Medulla oblongata (tissue), 1 donor: Measurements from ENCODE around the gene NOL12.
"Not testable (repeated sequence)": the region's sequence is repeated elsewhere in the genome, so short reads cannot be mapped to it uniquely, and the experiment has no call there.

Experiments
- DNase-seq: peaks from one replicate; pipeline ENCODE4 v3.0.0-alpha.2; 2015; ENCODE audit errors: extremely low spot score

Gene NOL12

DNA sequence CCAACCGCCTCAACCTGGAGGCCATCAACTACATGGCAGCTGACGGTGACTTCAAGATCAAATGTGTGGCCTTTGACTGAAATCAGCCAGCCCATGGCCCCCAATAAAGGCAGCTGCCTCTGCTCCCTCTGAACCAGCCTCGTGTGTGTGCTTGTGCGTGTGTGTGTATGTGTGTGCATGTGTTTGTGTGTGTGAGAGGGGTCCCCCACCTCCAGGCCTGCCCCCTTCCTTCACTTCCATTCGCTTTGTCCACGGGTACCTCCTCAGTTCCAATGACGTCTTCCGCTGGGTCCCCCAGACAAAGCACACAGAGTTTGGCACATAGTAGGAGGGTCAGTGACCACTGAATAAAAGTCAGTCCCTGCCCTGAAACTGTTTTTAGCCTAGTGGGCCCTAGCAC, 6.5 kb upstream of the NOL12 start:
- no peak for DNase-seq

DNA sequence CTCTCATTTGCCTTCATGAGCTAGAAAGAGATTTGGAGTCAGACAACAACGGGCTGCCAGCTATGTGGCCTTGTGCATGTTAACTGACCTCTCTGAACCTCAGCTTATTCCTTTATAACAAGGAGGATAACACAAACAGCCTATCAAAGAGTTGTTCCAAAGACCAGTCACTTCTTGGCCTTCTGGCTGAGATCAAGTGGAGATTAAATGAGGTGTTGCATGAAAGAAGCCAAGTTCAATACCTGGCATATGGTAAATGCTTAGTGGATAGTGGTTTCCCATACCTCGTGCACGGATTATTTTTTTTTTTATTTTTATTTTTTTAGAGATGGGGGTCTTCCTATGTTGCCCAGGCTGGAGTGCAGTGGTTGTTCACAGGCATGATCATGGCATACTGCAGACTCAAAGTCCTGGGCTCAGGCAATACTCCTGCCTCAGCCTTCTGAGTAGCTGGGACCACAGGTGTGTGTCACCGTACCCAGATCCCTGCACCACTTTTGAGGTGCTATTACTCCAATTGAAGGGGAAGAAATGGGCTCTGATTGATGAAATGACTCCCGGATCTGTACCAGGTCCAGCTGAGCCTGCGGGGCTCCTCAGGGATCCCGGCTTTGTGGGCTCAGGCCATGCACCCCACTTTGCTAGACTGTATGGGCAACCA, 5.8 kb upstream of the NOL12 start:
- no peak for DNase-seq

DNA sequence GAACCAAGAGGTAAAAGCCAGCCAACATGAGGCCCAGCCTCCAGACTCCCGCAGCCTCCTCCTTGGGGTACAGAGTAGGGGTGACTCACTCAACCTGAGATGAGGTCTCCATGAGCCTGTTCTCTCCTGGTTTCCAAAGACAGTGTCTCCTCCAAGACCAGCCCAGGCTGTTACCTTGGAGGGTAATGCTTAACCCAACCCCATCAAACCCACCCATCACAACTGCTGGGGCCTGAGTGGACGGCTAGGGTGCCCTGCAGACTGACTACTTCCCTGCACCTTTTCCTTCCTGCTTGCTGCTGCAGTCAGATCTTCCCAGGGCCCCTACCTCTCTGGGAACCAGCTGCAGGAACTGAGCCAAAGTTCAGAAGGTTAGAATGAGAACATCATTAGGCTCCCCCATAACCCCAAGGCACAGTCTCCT, 5.1 kb upstream of the NOL12 start:
- no peak for DNase-seq

DNA sequence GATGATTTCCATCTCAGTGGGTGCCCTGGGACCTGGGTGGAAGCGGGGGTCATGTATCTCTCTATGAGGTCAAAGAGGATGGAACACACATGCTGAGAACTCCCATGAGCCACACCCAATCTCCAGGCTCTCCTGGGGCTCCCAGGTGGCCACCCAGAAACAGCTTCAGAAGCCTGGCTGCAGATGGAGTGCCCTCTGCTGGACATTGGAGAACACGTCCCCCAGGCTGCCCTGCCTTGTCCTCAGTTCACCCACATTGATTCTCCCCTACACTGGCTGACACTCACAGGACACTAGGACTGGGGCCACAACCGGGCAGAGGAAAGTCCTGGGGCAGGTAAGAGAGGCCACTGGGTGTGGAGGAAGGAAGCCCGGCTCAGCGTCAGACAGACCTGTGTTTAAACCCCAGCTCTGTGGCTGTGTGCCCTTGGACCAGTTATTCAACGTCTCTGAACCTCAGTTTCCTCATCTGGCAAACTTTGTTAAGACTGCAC, 4.5 kb upstream of the NOL12 start:
- DNase-seq, result peak; percentile 81

DNA sequence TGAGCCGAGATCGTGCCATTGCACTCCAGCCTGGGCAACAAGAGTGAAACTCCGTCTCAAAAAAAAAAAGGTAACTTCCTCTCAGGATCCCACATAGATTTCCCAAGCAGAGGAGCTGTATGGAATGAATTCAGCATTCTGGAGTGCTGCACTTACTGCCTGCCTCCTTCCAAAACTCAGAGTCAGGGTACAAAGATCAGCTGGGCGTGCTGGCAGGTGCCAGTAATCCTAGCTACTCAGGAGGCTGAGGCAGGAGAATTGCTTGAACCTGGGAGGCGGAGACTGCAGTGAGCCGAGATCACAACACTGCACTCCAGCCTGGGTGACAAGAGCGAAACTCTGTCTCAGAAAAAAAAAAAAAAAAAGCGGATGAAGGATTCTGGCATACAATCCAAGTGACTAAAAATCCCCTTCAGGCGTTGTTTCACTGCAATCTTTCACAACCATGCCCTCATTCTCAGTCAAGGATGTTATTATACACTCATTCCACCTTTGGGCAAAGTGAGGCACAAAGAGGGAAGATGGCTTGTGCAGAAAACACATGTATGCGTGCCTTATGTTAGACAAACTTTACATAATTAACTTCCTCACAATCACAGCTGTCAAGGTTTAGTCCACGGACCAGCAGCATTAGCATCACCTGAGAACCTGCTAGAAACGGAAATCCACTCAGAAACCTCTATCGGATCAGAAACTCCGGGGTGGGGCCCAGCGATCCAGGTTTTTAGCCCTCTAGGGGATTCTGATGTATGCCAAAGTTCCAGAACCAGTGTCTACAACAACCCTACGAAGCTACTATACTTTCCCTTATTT, 1.1 kb upstream of the NOL12 start:
- DNase-seq, result no peak

DNA sequence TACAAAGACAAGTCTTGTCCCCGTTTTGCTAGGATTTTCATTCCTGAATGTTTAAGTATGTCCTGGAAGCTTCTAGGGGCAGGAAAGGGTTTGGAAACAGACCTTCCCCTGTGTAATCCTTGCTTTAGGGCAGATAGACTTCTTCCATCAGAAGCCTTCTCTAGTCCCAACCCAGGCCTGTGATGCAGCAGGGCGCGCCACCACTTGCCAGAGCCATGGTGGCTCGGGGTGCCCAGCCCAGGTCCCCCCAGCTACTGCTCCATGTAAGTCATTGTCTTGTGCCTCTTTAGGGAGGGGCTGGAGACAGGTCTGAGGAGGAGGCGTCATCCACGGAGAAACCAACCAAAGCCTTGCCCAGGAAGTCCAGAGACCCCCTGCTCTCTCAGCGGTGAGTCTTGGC, 4.3 kb downstream of the NOL12 start:
- DNase-seq, result no peak

DNA sequence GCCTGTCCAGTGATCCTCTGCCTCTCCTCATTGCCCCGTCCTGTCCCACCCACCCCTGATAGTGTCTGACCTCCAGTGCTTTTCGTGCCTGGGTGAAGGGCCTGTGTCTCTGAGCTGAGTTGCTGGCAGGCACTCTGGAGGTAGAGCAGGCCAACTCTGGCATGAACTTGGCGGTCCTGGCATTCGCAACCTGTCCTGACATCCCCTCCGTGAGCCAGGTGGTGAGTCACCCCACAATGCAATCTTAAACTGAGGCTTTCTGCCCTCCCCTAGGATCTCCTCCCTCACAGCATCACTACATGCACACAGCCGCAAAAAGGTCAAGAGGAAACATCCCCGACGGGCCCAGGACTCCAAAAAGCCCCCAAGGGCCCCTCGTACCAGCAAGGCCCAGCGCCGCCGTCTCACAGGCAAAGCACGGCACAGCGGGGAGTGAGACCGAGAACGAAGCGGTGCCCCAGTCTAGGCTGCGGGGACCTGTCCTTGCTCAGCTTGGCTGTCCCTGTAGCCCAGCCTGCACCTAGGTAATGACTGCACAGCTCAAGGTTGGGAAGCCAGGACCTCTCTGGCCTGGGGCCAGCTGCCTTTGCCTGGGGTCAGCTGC, 4.9 kb downstream of the NOL12 start:
- DNase-seq, result no peak

DNA sequence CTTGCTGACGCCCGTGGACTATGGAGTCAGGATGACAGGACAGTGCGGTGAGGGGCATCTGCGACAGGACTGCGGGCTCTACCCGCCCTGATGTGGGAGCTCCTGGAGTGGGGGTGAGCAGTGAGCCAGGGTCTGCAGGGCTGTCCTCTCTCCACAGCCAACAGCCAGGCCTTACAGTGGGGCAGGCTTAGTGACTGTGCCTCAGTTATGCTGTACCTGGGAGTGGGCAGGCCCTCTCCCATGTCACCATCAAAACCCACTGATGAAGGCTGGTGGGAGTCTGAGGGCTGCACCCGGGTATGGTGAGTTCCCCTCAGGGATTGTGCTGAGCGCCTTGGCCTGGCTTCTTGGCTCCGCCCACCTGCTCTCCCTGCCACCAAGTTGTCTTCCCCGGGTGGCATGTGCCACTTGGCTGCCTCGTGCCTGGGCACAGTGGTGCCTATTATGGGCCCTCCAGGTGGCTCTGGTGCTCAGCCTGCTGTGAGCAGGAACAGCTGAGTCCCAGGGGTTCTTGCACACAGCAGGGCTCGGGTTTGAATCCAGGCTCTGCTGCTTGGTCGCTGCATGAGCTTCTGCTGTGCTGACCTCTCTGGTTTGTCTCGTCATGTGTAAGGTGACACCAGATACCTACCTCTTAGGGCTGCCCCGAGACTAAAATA, 6.6 kb downstream of the NOL12 start:
- DNase-seq, result no peak

DNA sequence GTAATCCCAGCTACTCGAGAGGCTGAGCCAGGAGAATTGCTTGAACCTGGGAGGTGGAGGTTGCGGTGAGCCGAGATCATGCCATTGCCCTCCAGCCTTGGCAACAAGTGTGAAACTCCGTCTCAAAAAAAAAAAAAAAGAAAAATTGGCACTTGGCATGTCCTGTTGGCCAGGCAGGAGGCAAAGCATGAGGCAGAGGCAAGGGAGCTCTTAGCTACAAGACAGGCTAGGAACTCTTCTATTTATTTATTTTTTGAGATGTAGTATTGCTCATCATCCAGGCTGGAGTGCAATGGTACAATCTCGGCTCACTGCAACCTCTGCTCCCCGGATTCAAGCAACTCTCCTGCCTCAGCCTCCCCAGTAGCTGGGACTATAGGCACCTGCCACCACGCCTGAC, 8.0 kb downstream of the NOL12 start:
- DNase-seq, result not testable (repeated sequence)

DNA sequence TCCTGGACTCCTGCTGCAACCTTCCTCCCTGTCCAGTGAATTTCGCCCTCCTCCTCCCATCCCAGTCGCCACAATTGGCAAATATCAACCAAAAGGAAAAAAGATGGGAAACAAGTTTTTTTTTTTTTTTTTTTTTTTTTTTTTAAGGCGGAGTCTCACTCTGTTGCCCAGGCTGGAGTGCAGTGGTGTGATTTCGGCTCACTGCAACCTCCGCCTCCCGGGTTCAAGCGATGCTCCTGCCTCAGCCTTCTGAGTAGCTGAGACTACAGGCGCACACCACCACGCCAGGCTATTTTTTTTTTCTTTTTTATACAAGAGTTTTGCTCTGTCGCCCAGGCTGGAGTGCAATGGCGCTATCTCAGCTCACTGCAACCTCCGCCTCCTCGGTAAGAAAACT, 10.1 kb downstream of the NOL12 start:
- not testable (repeated sequence) for DNase-seq

DNA sequence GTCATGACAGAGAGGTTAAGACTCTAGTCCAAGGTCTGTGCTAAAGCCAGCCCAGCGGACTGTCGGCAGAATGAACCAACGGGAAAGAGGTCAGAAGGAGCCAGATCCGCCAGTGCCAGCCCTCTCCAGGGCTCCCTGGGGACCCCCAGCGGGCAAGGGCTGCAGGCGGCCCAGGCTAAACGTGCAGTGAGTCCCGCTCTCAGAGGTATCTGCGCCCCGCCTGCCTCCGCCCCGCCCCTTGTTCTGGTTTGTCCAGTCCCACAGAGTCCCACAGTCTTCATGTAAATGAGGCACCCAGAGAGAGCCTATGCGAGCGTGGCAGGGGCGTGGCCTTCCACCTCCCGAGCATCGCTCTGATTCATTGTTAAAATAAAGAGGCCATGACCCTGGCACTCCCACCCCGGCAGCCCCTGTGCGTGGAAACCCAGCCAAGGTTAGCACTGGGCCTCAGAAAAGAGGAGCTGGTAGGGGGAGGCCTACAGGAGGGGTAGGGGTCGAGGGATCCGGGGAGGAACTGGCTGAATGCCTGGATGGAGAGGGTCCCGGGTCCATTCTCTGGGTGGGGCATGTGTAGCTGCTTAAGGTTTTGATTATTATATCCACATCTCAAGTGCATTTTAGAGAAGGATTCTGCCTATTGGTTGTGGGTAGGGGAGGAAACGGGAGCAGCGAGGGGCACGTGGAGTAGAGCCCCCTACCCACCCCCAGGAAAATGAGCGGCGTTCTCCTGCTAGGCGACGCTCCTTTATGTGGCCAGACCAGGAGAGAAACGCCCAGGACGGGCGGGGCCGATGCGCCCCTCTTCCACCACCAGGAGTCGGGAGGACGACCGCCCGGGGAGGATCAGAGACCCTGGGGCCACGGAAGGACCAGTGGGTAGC, 10.8 kb downstream of the NOL12 start, which contains the start of gene TRIOBP:
TRIOBP (plus strand) TSS at position 392 of the 881 bp plus-strand sequence. CDS start 4,318 bp downstream, outside the sequence.
- peak; percentile 69 for DNase-seq

DNA sequence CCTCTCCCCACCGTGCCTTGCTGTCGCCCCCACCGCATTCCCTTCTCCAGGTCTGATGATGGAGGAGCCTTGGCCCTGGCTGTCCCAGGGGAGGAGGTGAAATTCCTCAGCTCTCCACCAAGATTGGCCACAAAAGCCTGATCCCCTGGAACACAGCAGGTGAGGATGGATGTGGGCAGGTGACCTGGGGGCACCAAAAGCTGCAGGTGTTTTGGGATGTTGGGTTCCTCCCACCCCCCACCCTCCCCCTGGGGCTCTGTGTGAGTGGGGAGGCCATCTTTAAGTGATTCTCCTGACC, 11.3 kb downstream of the NOL12 start:
- no peak for DNase-seq

DNA sequence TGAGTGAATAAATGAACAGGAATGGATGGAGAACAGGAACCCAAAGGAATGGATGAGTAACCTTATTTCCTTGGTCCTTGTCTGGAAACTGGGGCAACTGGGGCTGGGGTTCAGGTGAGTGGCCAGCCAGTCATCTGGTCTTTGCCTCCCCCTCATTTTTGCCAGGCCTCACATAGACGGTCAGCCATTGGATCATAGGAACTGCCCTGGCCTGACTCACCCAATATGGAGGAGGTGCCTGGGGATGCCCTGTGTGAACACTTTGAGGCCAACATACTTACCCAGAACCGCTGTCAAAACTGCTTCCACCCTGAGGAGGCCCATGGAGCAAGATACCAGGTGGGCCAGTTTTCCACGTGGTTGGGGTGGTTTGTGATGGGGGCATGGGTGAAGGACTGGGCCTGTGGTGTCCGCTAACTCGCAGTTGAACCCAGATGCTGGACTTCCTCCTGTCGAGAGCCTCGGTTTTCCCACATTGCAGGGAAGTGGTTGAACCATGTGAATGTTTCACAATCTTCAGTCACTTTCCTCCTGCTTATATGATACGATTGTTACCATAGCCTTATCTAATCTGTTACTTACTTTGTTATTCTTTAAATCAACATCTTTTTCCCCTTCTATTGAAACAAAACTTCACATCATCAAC, 15.1 kb downstream of the NOL12 start:
- DNase-seq, result peak; percentile 75

DNA sequence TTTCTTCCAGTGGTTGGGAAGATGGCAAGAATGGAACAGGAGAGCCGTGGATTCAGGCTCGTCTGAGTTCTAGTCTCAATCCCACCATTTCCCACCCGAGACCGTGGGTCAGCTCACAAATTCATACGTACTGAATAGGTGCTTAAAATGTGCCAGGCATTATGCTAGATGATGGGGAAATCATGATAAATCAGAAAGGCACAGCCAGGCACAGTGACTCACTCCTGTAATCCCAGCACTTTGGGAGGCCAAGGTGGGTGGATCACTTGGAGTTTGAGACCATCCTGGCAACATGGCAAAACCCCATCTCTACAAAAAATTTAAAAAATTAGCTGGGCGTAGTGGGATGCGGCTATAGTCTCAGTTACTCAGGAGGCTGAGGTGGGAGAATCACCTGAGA, 17.8 kb downstream of the NOL12 start:
- DNase-seq, result no peak

DNA sequence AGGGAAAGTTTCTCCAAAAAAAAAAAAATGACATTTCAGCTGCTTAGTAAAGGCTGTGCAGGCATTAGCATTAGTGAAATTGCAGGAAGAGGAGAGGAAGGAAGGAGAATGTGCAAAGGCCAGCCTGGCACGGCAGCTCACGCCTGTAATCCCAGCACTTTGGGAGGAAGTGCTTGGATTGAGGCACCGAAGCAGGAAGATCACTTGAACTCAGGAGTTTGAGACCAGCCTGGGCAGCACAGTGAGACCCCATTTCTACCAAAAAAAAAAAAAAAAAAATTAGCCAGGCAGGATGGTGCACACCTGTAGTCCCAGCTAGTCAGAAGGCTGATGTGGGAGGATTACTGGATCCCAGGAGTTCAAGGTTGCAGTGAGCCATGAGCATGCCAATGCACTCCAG, 18.5 kb downstream of the NOL12 start:
- DNase-seq, result no peak

DNA sequence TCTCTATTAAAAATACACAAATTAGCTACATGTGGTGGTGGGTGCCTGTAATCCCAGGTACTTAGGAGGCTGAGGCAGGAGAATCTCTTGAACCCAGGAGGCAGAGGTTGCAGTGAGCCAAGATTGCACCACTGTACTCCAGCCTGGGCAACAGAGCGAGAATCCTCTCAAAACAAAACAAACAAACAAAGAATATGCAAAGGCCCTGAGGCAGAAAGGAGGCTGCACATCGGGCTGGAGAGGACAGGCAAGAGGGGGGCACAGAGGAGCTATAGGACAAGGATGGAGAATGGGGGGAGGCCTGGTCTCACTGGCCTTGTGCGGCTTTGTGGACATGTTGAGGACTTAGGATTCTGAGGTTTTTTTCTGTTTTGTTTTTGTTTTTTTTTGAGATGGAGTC, 19.1 kb downstream of the NOL12 start:
- no peak for DNase-seq

DNA sequence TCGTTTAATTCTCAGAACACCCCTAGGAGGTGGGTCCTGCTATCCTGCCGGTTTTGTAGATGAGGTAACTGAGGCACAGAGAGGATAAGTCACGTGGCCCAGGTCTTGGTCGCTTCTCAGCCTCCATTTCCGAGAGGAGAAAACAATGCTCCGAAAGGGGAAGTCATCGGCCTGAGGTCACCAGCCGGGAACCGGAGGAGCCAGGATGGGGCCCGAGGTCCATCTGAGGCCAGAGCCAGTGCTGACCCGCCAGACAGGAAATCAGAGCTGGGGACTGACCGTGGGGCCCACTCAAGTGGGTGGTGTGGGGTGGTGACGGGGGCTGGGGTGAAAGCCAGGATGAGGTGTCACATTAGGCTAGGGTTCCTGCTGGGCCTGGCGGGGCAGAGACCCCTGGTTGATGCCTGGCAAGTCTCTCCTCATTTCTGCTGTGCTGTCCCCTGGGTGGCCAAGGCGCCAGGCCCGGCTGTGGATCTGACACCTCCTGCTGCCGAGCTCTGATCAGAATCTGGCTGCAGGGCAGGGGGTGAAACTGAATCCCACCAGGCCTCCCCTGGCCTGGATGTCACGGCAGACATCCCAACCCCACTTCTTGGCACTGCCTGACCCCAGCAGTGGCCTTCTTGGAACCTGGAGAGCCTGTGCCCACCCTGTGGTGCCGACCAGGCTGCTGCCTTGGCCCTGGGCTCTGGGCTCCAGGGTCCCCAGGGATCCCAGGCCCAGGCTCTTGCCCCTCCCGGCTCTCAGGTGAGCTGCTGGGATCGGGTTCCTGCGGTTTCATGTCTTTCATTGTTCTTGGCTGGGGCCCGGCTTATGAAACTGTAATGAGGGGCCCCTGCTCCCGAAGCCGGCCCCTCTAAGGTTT, 22.7 kb downstream of the NOL12 start:
- peak; percentile 40 for DNase-seq

DNA sequence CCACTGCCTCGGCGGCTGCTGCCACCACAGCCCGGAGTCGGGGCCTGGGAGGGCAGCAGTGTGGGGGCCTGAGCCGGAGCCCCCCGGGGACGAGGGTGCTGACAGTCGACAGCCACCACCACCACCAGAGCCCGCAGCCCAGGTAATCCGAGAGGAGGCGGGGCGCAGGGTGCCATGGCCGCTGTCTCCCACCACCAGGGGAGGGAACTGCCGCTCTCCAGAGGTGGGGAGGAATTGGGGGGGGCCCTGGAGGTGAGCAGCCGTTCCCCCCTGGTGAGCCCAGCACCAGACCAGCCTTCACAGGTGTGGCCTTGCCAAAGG, 23.3 kb downstream of the NOL12 start:
- no peak for DNase-seq

DNA sequence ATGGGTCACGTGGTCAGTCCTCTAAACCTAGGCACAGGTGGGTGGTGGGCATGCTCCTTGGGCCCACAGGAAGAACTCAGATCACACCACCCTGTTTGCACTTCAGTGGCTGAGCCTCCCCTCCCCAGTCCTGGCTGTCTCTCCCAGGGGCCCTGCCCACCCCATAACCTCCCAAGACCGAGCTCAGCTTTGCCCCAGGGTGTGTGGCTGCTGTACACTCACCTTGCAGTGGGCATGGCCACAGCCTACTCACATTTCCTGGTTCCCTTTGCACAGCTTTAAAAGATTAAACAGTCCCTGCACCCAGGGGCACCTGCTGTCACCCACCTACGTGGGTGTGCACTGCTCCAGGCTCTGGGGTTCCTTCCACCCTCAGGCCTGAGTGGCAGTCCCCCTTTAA, 24.5 kb downstream of the NOL12 start:
- DNase-seq, result no peak

DNA sequence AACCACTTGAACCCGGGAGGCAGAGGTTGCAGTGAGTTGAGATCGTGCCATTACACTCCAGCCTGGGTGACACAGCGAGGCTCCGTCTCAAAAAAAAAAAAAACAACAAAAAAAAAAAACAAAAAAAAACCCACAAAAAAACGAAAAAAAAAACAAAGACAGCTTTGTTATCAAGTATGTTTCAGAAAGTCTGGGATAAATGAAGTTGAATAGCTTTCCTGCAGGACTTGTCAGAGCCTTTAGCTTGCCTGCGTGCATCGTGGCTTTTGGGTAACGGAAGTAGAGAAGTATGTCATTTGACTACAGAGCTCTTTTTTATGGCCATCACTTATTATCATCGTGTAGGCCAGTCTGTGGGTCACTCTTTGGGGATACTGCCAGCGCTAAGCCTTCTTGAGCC, 25.3 kb downstream of the NOL12 start:
- no peak for DNase-seq
